HepG2 (cell line): ENCODE measurements around the gene KCNT1. TPM values are rescaled to one million over a fixed set of nuclear protein-coding genes. Genes with fewer than 3 reads are reported as not detected.

ENCODE experiments used
- ATAC-seq: fragments of 200-7000 bp; cut with Tn5 transposase; 3 replicates; pipeline ENCODE4 v1.9.1; 2020; ENCODE audit warnings: mild to moderate bottlenecking, moderate library complexity
- BruUV-seq: library from RNA; stranded (reverse); fragments of 400-500 nt; replicated peaks from 2 replicates; lab custom pipeline; 2021; lab: Mats Ljungman, UMichigan
- CTCF ChIA-PET: fragments of 300-600 bp; formaldehyde crosslinking; extraction: SDS; loops from one replicate; lab custom pipeline; 2021; ENCODE audit warnings: low total read pairs, inconsistent platforms, low intra/inter-chr PET ratio; lab: Yijun Ruan, JAX
- POLR2A ChIA-PET: fragments of 350-600 bp; sonication (Branson Sonifier 250); formaldehyde crosslinking; loops from one replicate; lab custom pipeline; 2020; ENCODE audit warnings: antibody characterized with exemption, inconsistent platforms; lab: Yijun Ruan, JAX
- DNase-seq: peaks from one replicate; pipeline ENCODE4 v3.0.0-alpha.2; 2015; ENCODE audit warnings: low spot score
- FAIRE-seq: peaks from 3 replicates; lab custom pipeline; 2011; peaks lifted over from hg19 to GRCh38; lab: Jason Lieb, UNC
- H2AFZ ChIP-seq: one replicate; pipeline ENCODE4 v1.6.1; 2011; ENCODE audit warnings: low read length, inconsistent platforms
- H3K27ac ChIP-seq: fragments of 300-600 bp; 3 replicates; pipeline ENCODE4 v1.8.0; 2011; ENCODE audit warnings: mixed run types, mild to moderate bottlenecking, mixed read lengths, low read length, inconsistent platforms; ENCODE audit not compliant: insufficient read depth; ENCODE audit errors: extremely low read length
- H3K27me3 ChIP-seq, 2 experiments: fragments of 200-600 bp in 1 of 2; 2 replicates in 1 of 2; 3 replicates in 1 of 2; pipeline versions ENCODE4 v1.6.0 to v1.8.0; 2011; ENCODE audit warnings: low read length in 2 of 2, mild to moderate bottlenecking in 2 of 2, moderate library complexity in 2 of 2, inconsistent platforms in 1 of 2; ENCODE audit not compliant: insufficient read depth in 2 of 2, control insufficient read depth in 1 of 2
- H3K36me3 ChIP-seq, 2 experiments: fragments of 200-600 bp in 1 of 2; replicated peaks in 1 of 2; 2 replicates in 1 of 2; 3 replicates in 1 of 2; pipeline versions ENCODE4 v1.5.1 to v1.8.0; 2011; ENCODE audit warnings: low read length in 2 of 2, inconsistent platforms in 1 of 2; ENCODE audit not compliant: insufficient read depth in 2 of 2, control insufficient read depth in 1 of 2
- H3K4me1 ChIP-seq: 2 replicates; pipeline ENCODE4 v1.5.1; 2012; ENCODE audit warnings: low read length, inconsistent platforms; ENCODE audit not compliant: insufficient read depth
- H3K4me2 ChIP-seq: 2 replicates; pipeline ENCODE4 v1.6.0; 2011; ENCODE audit warnings: low read depth, low read length, inconsistent platforms
- H3K4me3 ChIP-seq, 3 experiments: fragments of 200-600 bp in 1 of 3; sonication (generic), shearing (Covaris generic) in 1 of 3; replicated peaks in 1 of 3; 2 replicates each; pipeline ENCODE4 v1.5.1; 2011 to 2016; ENCODE audit warnings: low read length in 3 of 3, inconsistent platforms in 2 of 3, low read depth in 2 of 3, mild to moderate bottlenecking in 2 of 3, control low read depth in 1 of 3, mixed read lengths in 1 of 3; ENCODE audit not compliant: insufficient read depth in 1 of 3
- H3K79me2 ChIP-seq: one replicate; pipeline ENCODE4 v1.6.1; 2011; ENCODE audit warnings: low read length, inconsistent platforms; ENCODE audit not compliant: insufficient read depth
- H3K9ac ChIP-seq: 2 replicates; pipeline ENCODE4 v1.6.0; 2011; ENCODE audit warnings: mild to moderate bottlenecking, low read depth, low read length, inconsistent platforms; ENCODE audit not compliant: insufficient read depth
- H3K9me3 ChIP-seq: 2 replicates; pipeline ENCODE4 v1.5.1; 2012; ENCODE audit warnings: mild to moderate bottlenecking, low read length
- H4K20me1 ChIP-seq: 2 replicates; pipeline ENCODE4 v1.6.0; 2011; ENCODE audit warnings: inconsistent platforms, mild to moderate bottlenecking, low read length, moderate library complexity; ENCODE audit not compliant: insufficient read depth
- EZH2 ChIP-seq: conservative IDR thresholded peaks from 2 replicates; pipeline ENCODE4 v1.6.1; 2012; ENCODE audit warnings: mild to moderate bottlenecking, low read depth, low read length, moderate library complexity
- HNRNPUL1 ChIP-seq: fragments of 200-400 bp; formaldehyde crosslinking; IDR thresholded peaks from 2 replicates; pipeline ENCODE4 v1.6.1; 2017; ENCODE audit warnings: low read depth, mild to moderate bottlenecking, low read length, moderate library complexity
- NFE2L1 ChIP-seq: sonication (generic); formaldehyde crosslinking; IDR thresholded peaks from 2 replicates; pipeline ENCODE4 v1.4.0; 2020; ENCODE audit warnings: missing genetic modification reagents, mild to moderate bottlenecking, borderline replicate concordance
- REL ChIP-seq: sonication (generic); formaldehyde crosslinking; conservative IDR thresholded peaks from 2 replicates; pipeline ENCODE4 v1.8.0; 2022; ENCODE audit warnings: mild to moderate bottlenecking, missing genetic modification reagents, moderate library complexity
- ZNF484 ChIP-seq: sonication (generic); formaldehyde crosslinking; IDR thresholded peaks from 2 replicates; pipeline ENCODE4 v1.5.1; 2020; ENCODE audit warnings: mild to moderate bottlenecking, low read depth, missing genetic modification reagents, borderline replicate concordance
- ZNF672 ChIP-seq: sonication (generic); formaldehyde crosslinking; IDR thresholded peaks from 2 replicates; pipeline ENCODE4 v1.8.1; 2022; ENCODE audit warnings: missing genetic modification reagents
- WGBS: methylation state at CpG from one replicate; pipeline ENCODE4 v1.1.6; 2017; ENCODE audit warnings: low lambda C conversion rate; 5-methylcytosine and 5-hydroxymethylcytosine counted together
- in situ Hi-C: cut with HindIII; loops from 2 replicates; pipeline ENCODE4 v1.10.0; 2017; ENCODE audit warnings: low pct_unique_long_range_greater_than_20kb; ENCODE audit not compliant: extremely low pct_ligation_motif_present
- intact Hi-C: fragments of 100-400 bp; cut with micrococcal nuclease; formaldehyde crosslinking; loops from one replicate; pipeline ENCODE4 v1.10.0; 2022; ENCODE audit not compliant: unreplicated experiment
- polyA plus RNA-seq, 8 experiments: library from polyadenylated mRNA; depleted of rRNA in 3 of 8; stranded (reverse) in 7 of 8; unstranded in 1 of 8; fragments of >200 nt; fragmentation: Illumina TruSeq in 4 of 8; extraction: Trizol in 4 of 8; gene quantifications; 2 replicates each; pipeline versions ENCODE4 v1.2.1 to v1.2.3, GENCODE V29; 2011 to 2016; ENCODE audit warnings: low read depth in 4 of 8, missing spikeins in 1 of 8, mixed read lengths in 1 of 8; ENCODE audit not compliant: insufficient read depth in 1 of 8
- total RNA-seq, 5 experiments: library from RNA; depleted of rRNA; stranded (reverse); fragments of >200 nt; fragmentation: Illumina TruSeq; extraction: Trizol; gene quantifications; 2 replicates each; pipeline ENCODE4 v1.2.3, GENCODE V29; 2016; ENCODE audit warnings: low read depth in 1 of 5
- TF ChIP-seq, protein P1 (sequence below): IDR thresholded peaks from 2 replicates; pipeline ENCODE4 v1.6.1; 2016; ENCODE audit warnings: mild to moderate bottlenecking
- TF ChIP-seq, protein P2 (sequence below): sonication (generic); formaldehyde crosslinking; IDR thresholded peaks from 2 replicates; pipeline ENCODE4 v1.5.0; 2020; ENCODE audit warnings: mild to moderate bottlenecking, low read depth, missing genetic modification reagents, borderline replicate concordance
- TF ChIP-seq, protein P3 (sequence below): sonication (generic); formaldehyde crosslinking; IDR thresholded peaks from 2 replicates; pipeline ENCODE4 v1.5.1; 2020; ENCODE audit warnings: missing genetic modification reagents, mild to moderate bottlenecking, borderline replicate concordance

The KCNT1 gene
- total and polyA plus RNA-seq, 2 of the 13 experiments (the other 11 are each of a cell fraction or from before 2014, with no cell fraction given): not detected

DNA sequence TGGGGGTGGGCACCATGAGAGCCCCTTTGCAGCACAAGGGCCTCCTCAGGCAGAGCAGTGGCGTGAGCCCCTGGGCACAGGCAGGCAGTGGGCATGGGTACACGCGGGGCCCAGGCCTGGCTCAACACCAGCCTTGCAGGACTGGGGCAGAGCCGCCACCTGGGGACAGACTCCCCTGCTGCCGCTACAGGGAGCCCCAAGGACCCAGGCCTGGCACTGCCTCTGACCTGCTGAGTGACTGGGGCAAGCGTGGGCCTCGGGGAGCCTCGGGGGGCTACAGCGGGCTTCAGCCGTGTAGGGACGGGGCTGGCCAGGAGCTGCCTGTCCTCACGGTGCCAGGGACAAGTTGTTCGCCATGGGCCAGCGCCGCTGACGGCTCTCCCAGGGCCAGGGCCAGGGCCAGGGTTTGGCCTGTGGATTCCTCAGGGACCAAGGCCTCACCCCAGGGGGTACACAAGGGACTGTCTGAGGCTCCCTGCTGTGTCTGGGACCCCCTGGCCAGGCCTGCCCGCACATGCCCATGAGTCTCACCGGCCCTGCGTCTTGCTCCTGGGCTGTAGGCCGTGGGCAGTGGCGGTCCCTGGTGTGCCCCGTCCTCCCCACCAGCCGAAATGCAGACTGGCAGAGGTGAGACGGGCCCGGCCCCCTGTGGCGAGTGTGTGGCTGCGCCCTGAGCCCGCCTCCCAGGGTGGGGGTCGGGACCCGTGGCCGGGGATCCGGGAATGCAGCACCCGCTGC is 42.5 kb downstream of the KCNT1 start:
- TF ChIP-seq, protein P1, sequence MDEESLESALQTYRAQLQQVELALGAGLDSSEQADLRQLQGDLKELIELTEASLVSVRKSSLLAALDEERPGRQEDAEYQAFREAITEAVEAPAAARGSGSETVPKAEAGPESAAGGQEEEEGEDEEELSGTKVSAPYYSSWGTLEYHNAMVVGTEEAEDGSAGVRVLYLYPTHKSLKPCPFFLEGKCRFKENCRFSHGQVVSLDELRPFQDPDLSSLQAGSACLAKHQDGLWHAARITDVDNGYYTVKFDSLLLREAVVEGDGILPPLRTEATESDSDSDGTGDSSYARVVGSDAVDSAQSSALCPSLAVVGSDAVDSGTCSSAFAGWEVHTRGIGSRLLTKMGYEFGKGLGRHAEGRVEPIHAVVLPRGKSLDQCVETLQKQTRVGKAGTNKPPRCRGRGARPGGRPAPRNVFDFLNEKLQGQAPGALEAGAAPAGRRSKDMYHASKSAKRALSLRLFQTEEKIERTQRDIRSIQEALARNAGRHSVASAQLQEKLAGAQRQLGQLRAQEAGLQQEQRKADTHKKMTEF: no peak
- TF ChIP-seq NFE2L1 (CRISPR knock-in tag) (no peak), ZNF484 (CRISPR knock-in tag) (no peak), REL (CRISPR knock-in tag) (no peak), HNRNPUL1 (no peak), ZNF672 (CRISPR knock-in tag) (no peak), EZH2 (no peak)
- TF ChIP-seq, protein P2, sequence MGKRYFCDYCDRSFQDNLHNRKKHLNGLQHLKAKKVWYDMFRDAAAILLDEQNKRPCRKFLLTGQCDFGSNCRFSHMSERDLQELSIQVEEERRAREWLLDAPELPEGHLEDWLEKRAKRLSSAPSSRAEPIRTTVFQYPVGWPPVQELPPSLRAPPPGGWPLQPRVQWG (CRISPR knock-in tag): no peak
- TF ChIP-seq, protein P3, sequence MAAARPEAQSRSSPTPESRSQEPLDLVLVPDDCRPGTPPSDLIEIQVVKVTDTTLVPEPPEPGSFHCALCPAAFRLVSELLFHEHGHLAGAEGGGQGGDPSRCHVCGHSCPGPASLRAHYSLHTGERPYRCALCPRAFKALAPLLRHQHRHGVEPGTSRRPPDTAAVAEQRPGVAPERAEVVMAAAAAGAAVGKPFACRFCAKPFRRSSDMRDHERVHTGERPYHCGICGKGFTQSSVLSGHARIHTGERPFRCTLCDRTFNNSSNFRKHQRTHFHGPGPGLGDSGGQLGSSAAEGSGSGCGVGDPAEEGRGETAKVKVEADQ: no peak
- H3K27me3 ChIP-seq: peaks cover 35 to 95% of the 10 kb centered on the region in 2 experiments; a peak in 4 of 5 replicates
- H3K9me3 ChIP-seq: no peaks in the 10 kb centered on the region
- POLR2A ChIA-PET: no interaction called here
- no peak overlapping the region for H3K9ac ChIP-seq
- intact Hi-C loops: no loop called here
- FAIRE-seq (no peak), ATAC-seq (no peak), DNase-seq (no peak)
- no peak overlapping the region for H3K4me3 ChIP-seq
- in situ Hi-C loops: no loop called here
- no TSS peak for BruUV-seq
- H3K4me2 ChIP-seq: no peak overlapping the region
- no peaks in the 10 kb centered on the region for H3K4me1 ChIP-seq
- H3K36me3 ChIP-seq: no peaks in the 10 kb centered on the region
- no peak overlapping the region for H2AFZ ChIP-seq
- WGBS: no CpG with 5 or more reads among the region's 33 CpGs
- H3K79me2 ChIP-seq: no peaks in the 10 kb centered on the region
- 0 out of 2 replicates have a peak, but pooled peaks cover 5% of the 10 kb centered on the region for H4K20me1 ChIP-seq
- no peak overlapping the region for H3K27ac ChIP-seq
- CTCF ChIA-PET: no interaction called here
